NCI-H2227 (cell line): ENCODE data around the gene CCDC90B.
"Not testable (repeated sequence)": the region's sequence is repeated elsewhere in the genome, so short reads cannot be mapped to it uniquely, and the experiment has no call there.

Experiments used
- DNase-seq: peaks from one replicate; lab custom pipeline; 2025; ENCODE audit not compliant: unreplicated experiment; lab: John Stamatoyannopoulos, UW

The CCDC90B gene

DNA sequence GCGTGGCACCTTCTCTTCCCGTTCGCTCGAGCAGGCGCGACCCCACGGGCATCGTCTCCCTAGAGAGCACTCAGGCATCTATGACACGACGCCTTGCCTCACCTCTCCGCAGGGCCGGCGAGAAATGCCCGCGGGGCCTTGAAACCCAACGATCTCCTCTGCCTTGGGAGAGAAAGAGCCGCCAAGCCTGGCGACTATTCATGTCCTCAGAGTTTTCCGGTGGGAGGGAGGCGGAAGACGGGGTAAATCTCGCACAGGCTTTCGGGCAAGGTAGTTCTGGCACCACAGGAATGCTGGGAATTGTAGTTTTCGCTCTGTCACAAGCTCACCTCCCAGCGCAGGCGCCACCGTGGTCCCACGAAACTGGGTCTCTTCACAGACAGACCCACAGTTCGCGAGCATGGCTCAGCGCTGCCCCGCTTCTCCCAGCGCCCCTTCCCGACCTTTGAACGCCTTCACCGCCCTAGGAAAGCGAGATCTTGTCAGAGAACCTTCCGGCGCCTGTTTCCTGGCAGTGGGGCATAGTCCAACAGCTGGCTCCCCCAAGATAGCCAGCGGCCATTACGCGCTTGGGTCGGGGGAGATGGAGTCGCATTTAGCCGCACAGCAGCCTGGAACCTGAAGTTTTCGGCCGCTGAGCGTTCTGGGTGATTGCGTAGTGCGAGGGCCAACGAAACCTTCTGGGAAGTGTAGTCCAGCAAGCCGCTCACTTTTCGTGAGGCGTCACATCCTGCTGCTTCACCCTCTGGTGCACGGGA is at the start of gene CCDC90B:
Gene CCDC90B (minus strand): TSS at position 597 of the 758 bp plus-strand sequence. CDS start 395 bp downstream, at position 202.
- peak; percentile 96 for DNase-seq

GRCh38 chr11:83335446-83336070 is 49.4 kb upstream of the CCDC90B start:
- no peak for DNase-seq

DNA sequence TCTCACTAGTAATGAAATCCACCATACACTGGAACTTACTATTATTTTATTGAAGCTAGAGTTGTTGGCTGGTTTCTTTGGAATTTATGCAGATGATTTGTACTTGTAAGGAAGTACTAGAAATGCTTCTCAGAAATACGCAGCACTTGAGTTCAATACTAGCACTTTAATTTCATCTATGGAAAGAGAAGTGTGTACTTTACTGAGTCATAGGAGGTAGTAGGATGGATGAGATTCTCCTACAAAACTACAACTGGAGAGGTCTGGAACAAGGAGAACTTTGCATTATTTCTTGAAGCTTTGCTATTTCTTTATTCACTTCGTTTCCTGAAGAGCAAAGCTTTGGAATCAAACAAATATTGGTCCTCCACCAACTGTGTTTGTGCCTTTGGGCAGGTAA is 44.1 kb upstream of the CCDC90B start:
- DNase-seq = no peak

GRCh38 chr11:83326326-83326725 is 40.2 kb upstream of the CCDC90B start:
- DNase-seq = no peak

DNA sequence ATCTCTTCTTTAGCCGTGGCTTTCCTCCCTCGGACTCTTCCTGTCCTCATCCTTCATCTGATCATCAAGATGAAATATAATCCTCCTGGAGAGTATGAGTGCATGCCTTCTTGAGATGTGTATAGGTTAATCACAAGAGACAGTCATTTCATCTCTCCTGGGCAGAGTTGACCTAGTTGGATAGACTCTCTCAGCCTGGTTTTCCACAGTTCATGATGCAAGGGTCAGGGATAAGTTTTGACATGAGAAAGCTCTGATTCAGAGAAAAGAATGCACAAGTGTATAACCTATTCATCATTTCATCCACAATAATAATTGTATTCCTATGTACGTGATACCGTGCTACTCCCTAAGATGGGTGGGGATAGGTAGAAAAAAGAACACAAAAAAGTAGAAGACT is 33.2 kb upstream of the CCDC90B start:
- no peak for DNase-seq

DNA sequence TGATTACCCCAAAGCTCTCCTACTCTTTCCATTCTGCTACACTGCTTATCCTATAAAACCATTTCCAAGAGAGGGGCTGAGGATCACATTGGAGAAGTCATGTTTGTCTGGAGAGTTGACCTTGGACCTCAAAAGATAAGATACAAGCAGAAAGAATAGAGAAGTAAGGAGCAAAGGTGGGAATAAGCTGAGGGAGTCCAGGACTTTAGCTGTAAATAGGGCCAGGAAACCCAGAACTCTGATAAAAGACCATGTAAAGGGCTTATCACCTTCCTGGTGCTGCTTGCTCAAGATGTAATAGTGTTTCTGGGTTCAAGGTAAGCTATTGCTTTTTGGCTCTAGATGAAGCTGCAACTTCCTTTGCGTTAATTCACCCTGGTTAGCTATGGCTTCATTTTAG is 32.8 kb upstream of the CCDC90B start:
- DNase-seq = no peak

DNA sequence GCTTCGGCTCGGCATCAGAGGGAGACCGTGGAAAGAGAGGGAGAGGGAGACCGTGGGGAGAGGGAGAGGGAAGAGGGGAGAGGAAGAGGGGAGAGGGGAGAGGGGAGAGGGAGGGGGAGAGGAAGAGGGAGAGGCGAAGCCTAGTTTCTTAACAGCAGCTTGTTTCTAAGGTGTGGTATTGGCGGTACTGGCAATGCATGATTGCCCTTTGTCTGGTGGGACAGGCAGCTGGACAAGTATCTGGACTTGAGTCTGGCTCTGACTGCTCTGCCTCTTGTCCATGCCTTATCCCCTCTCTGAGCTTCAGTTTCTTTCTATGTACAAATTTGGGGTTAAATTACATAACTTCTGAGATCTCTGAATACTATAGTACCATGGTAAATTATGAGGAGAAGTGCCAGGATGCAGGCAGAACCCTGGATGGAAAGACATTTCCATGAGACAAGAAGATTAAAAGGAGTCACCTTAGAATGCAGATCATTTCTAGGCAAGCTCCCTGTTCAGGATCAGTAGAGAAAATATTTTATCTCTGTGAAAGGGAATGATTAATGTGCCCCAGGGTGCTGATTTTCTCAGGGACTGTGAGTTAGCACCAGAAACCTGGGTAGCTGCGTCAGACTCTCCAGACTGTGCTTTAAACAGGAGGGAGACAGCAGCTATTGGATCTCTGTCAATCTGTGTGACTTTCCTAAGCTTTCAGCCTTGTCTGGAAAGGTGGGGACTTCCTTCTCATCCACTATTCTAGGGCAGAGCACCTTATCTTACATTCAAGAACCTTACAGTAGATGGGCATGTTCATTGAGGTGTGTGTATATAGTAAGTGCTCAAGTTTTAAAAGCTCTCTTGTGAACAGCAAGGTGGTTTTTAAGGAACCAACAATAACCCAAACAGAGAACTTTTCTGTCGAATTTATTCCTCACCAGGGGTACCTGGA is 31.9 kb upstream of the CCDC90B start:
- DNase-seq = no peak

DNA sequence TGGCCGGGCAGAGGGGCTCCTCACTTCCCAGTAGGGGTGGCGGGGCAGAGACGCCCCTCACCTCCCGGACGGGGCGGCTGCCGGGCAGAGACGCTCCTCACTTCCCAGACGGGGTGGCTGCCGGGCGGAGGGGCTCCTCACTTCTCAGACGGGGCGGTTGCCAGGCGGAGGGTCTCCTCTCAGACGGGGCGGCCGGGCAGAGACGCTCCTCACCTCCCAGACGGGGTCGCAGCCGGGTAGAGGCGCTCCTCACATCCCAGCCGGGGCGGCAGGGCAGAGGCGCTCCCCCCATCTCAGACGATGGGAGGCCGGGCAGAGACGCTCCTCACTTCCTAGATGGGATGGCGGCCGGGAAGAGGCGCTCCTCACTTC is 30.7 kb upstream of the CCDC90B start:
- DNase-seq = not testable (repeated sequence)

DNA sequence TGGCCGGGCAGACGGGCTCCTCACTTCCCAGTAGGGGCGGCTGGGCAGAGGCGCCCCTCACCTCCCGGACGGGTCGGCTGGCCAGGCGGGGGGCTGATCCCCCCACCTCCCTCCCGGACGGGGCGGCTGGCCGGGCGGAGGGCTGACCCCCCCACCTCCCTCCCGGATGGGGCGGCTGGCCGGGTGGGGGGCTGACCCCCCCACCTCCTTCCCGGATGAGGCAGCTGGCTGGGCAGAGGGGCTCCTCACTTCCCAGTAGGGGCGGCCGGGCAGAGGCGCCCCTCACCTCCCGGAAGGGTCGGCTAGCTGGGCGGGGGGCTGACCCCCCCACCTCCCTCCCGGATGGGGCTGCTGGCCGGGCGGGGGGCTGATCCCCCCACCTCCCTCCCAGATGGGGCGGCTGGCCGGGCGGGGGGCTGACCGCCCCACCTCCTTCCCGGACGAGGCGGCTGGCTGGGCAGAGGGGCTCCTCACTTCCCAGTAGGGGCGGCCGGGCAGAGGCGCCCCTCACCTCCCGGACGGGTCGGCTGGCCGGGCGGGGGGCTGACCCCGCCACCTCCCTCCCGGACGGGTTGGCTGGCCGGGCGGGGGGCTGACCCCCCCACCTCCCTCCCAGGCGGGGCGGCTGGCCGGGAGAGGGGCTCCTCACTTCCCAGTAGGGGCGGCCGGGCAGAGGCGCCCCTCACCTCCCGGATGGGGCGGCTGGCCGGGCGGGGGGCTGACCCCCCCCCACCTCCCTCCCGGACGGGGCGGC is 30.2 kb upstream of the CCDC90B start:
- DNase-seq = not testable (repeated sequence)

DNA sequence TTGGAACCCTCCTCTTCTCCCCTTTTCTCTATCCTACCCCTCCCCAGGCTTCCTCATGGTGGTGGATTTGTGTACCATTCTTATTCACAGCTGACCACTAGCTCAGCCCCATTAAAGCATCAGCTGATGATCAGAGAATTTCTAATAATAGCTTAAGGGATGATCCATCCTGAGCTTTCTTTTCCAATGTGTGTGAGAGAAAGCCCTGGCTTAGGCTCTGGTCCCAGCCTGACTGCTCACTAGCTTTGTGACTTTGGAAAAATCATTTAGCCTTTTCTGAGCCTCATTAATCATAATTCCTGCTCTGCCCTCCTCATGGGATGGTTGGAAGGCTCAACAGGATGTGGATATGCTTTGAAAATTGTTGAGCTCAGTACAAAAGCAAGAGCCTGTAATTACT is 26.3 kb upstream of the CCDC90B start:
- DNase-seq = peak; percentile 27

DNA sequence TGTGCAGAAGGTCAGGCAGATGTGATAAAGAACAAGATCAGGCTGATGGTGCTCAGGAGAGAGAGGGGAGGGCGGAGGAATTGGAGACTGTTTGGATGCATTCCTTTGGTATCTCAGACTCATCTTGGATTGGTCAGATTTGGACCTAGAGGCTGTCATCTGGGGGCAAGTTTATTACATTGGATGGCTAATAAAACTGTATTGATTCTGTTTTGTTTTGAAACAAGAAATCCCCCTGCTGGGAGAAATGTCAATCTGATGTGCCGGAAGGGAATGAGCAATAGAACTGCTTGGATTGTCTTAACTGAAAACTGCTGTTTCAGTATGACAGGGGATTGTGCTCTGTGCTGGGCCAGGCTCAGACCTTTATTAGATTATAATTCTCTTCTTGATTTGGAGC is 25.5 kb upstream of the CCDC90B start:
- DNase-seq = no peak

DNA sequence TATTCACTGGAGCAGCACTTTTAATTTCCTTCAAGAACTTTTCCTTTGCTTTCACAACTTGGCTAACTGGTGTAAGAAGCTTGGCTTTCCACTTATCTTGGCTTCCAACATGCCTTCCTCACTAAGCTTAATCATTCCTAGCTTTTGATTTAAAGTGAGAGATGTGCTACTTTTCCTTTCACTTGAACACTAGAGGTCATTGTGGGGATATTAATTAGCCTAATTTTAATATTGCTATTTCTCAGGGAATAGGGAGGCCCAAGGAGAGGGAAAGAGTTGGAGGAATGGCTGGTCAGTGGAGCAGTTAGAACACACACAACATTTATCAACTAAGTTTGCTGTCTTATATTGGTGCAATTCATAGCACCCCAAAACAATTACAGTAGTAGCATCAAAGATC is 24.6 kb upstream of the CCDC90B start:
- DNase-seq = no peak

GRCh38 chr11:83308536-83308935 is 22.4 kb upstream of the CCDC90B start:
- not testable (repeated sequence) for DNase-seq

GRCh38 chr11:83306200-83307080 is 20.3 kb upstream of the CCDC90B start:
- peak; percentile 26 for DNase-seq

DNA sequence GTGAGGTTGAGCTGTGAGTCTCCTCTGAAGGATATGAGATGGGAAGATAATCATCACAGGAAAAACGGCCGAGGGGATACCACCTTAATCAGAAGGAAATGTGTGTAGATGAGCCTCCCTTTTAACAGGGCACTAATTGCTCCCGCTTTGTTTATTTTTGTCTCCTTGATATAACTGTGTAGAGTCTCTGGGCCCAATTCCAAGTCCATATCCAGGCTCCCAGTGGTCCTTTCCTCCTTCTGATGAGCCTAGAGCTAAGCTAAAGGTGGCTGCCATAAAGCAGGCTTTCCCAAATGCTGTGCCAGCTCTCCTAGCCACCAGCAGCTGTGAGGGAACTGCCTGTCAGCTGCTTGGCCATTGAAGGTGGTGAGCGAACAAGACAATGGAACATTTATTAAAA is 17.1 kb upstream of the CCDC90B start:
- DNase-seq = no peak

GRCh38 chr11:83302151-83302550 is 16.0 kb upstream of the CCDC90B start:
- no peak for DNase-seq

- DNase-seq = no peak
Measured at GRCh38 chr11:83299681-83300080, 13.5 kb upstream of the CCDC90B start.

DNA sequence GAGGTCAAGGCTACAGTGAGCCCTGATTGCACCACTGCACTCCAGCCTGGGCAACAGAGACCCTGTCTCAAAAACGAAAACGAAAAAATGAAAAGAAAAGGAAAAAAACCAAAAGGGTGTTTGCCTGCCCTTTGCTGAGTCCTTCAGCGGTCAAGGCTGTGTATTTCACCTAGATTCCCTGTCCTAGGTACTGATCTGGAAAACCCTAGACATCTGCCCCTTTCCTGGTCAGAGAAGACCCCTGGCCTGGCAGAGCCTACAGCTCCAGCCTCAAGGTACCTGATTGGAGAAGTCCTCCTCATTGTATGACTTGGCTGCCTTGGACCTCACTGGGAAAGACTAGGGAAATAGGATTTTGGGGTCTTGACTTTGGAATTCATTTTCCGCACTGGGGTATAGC is 8.0 kb upstream of the CCDC90B start:
- DNase-seq = no peak

GRCh38 chr11:83293457-83293774 is 7.2 kb upstream of the CCDC90B start:
- no peak for DNase-seq
